Breast epithelium (tissue), 4 donors: ENCODE data around the gene KIF1A. TPM values are rescaled to one million over a fixed set of nuclear protein-coding genes. Genes with fewer than 3 reads are reported as not detected.
"Not testable (repeated sequence)": the region's sequence is repeated elsewhere in the genome, so short reads cannot be mapped to it uniquely, and the experiment has no call there.

Source experiments
- DNase-seq, 2 donors: peaks; one replicate each; pipeline ENCODE4 v3.0.0-alpha.2; 2019; ENCODE audit warnings: low spot score in 2 of 2
- H3K27ac ChIP-seq, 2 donors: fragments of 200-600 bp; sonication (generic) in 1 of 2; one replicate each; pipeline ENCODE4 v1.5.1; 2016 to 2019; ENCODE audit warnings: mild to moderate bottlenecking in 1 of 2
- H3K27me3 ChIP-seq, 2 donors: fragments of 200-600 bp; sonication (generic) in 1 of 2; one replicate each; pipeline versions ENCODE4 v1.5.1 to v1.6.0; 2017 to 2019; ENCODE audit warnings: control low read depth in 1 of 2, mild to moderate bottlenecking in 1 of 2
- H3K36me3 ChIP-seq: fragments of 200-600 bp; one replicate; pipeline ENCODE4 v1.5.1; 2019
- H3K4me1 ChIP-seq, 2 donors: fragments of 200-600 bp; sonication (generic); one replicate each; pipeline ENCODE4 v1.5.1; 2016 to 2019; ENCODE audit warnings: control low read depth in 1 of 2
- H3K4me3 ChIP-seq, 3 donors: fragments of 200-600 bp; sonication (generic); 1 replicate in 2 of 3; 2 replicates in 1 of 3; pipeline ENCODE4 v1.5.1; 2016 to 2019; ENCODE audit warnings: mild to moderate bottlenecking in 3 of 3, moderate library complexity in 2 of 3
- H3K9me3 ChIP-seq, 2 donors: fragments of 200-600 bp; sonication (generic) in 1 of 2; one replicate each; pipeline ENCODE4 v1.5.1; 2016 to 2019; ENCODE audit warnings: control low read depth in 1 of 2
- POLR2A ChIP-seq: fragments of 450-650 bp; IDR thresholded peaks from one replicate; pipeline ENCODE4 v1.6.1; 2016; ENCODE audit warnings: antibody characterized with exemption, mild to moderate bottlenecking, moderate library complexity
- POLR2AphosphoS5 ChIP-seq, 3 donors: sonication (generic); formaldehyde crosslinking; IDR thresholded peaks; one replicate each; pipeline ENCODE4 v1.6.1; 2017; ENCODE audit warnings: antibody characterized with exemption in 3 of 3
- intact Hi-C: fragments of 100-400 bp; cut with DNase I; formaldehyde crosslinking; loops from one replicate; pipeline ENCODE4 v1.15.1; 2023; ENCODE audit warnings: low total_unique reads
- total RNA-seq, 3 donors: library from RNA; depleted of rRNA; stranded (reverse); fragments of >200 nt; gene quantifications; one replicate each; pipeline ENCODE4 v1.1.0, GENCODE V29; 2016
- TF ChIP-seq, protein P1 (sequence below), 3 donors: fragments of 450-650 bp; IDR thresholded peaks; one replicate each; pipeline ENCODE4 v1.5.1; 2016 to 2017; ENCODE audit warnings: antibody characterized with exemption in 3 of 3, mild to moderate bottlenecking in 3 of 3, moderate library complexity in 3 of 3

The KIF1A gene
- total RNA-seq, 3 donors from 2014 or later, result under 0.01 to 0.29 TPM; not detected in 1

DNA sequence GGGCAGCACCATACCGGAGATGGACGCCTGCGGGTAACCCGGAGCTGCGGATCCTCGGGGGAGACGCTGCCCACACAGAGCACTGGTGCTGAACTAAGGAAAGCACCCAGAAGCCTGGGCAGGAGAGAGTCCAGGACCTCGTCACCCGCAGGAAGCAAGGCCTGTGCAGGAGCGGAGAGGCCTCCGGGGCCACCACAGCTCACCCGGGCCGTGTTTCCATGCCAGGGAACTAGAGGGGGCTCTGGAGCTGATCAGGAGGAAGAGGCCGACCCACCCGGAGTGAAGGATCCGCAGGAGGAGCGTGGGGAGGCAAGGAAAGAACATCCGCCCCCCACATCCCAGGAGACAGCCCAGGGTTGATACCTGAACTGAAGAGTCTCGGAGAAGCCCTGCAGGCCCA lies 141.1 kb downstream of the KIF1A start:
- intact Hi-C loops, H3K4me1 ChIP-seq, DNase-seq, H3K36me3 ChIP-seq, H3K27ac ChIP-seq, H3K27me3 ChIP-seq, H3K9me3 ChIP-seq, H3K4me3 ChIP-seq: not testable (repeated sequence)

DNA sequence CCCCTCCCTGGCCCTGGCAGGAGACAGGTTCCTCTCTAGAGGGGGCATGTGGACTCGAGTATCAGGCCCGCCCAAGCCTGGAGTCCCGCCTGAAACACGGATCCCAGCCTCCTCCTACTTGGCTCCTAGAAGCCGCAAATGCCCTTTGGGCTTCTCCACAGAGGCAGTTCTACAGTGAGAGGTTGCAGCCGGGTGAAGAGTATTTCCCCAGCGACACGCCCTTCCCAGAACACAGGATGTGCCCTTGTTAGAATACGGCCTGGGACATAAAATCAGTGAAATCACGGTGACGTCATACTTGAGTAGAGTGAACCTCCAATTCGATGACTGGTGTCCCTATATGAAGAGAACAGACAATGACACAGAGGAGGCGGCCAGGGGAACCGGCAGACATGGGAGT lies 142.0 kb downstream of the KIF1A start:
- intact Hi-C loops, H3K27me3 ChIP-seq, H3K27ac ChIP-seq, DNase-seq, H3K36me3 ChIP-seq, H3K4me1 ChIP-seq, H3K4me3 ChIP-seq, H3K9me3 ChIP-seq: not testable (repeated sequence)

DNA sequence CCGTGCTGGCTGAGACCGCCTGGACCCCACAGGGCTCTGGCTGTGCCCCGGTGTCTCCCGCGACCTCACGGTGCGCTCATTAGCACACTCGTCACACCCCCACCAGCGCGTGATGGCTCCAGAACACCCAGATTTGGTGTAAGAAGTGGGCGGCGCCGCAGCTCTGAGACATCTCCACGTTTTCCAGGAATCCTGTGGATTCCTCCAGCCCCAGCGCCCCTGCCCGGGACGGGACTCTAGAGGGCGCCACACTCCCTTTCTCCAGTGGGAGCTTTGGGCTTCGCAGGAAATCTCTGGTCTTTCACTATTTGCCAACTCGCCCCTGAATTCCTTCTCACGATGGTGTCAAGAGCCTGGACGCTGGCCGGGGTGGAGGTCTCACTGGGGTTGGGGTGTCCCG lies 144.7 kb downstream of the KIF1A start:
- DNase-seq, intact Hi-C loops, H3K27ac ChIP-seq, H3K9me3 ChIP-seq, H3K4me3 ChIP-seq, H3K36me3 ChIP-seq, H3K4me1 ChIP-seq: not testable (repeated sequence)
- H3K27me3 ChIP-seq, result peaks cover 0 to 20% of the 10 kb centered on the region in 2 donors

DNA sequence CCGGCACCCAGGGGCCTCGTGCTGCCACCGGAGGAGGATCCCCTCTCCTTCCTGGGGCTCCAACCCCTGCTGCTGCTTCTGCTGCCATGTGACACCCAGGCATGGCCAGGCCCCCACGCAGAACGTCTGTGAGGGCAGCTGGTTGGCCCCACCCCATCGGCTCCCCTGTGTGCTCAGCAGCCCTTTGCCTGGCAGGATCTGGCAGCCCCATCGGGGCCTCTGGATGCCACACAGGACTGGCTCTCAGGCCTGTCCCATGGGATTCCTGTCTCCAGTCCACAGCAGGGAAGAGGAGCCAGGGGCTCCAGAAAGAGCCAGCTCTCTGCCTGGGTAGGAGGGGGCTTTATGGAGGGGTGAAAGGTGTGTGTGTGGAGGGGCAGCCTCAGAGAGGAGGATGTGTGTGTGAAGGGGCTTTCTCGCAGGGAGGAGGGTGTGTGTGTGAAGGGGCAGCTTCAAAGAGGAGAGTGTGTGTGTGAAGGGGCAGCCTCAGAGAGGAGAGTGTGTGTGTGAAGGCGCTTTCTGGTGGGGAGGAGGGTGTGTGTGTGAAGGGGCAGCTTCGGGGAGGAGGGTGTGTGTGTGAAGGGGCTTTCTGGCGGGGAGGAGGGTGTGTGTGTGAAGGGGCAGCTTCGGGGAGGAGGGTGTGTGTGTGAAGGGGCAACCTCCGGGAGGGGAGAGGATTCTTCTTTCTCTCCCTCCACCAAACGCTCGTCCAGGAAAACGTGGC lies 145.4 kb downstream of the KIF1A start:
- H3K9me3 ChIP-seq, H3K27ac ChIP-seq, H3K36me3 ChIP-seq, intact Hi-C loops, DNase-seq, H3K4me3 ChIP-seq, H3K4me1 ChIP-seq: not testable (repeated sequence)
- H3K27me3 ChIP-seq, result peaks cover 0 to 20% of the 10 kb centered on the region in 2 donors

DNA sequence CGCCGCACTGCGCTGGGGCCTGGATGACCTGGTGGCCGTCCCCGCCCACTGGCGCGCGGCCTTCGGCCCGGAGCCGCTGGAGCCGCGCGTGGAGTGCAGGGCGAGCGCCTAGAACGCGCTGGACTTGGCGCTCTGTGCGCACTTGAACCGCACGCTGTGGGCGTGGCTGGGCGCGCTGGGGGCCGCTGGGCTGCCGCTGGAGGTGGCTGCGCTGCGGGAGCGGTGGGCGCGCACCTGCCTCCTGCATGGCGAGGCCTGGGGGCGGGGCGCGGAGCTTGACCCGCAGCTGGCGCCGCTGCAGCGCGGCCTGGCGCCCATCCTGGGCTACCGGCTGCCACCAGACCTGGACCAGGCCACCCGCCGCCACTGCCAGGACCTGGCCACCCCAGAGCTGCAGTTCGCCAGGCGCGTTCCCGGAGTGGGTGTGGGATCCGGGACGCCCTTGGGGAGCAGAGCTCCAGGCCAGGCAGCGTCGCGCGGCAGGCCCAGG lies 147.3 kb downstream of the KIF1A start:
- TF ChIP-seq, protein P1, sequence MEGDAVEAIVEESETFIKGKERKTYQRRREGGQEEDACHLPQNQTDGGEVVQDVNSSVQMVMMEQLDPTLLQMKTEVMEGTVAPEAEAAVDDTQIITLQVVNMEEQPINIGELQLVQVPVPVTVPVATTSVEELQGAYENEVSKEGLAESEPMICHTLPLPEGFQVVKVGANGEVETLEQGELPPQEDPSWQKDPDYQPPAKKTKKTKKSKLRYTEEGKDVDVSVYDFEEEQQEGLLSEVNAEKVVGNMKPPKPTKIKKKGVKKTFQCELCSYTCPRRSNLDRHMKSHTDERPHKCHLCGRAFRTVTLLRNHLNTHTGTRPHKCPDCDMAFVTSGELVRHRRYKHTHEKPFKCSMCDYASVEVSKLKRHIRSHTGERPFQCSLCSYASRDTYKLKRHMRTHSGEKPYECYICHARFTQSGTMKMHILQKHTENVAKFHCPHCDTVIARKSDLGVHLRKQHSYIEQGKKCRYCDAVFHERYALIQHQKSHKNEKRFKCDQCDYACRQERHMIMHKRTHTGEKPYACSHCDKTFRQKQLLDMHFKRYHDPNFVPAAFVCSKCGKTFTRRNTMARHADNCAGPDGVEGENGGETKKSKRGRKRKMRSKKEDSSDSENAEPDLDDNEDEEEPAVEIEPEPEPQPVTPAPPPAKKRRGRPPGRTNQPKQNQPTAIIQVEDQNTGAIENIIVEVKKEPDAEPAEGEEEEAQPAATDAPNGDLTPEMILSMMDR (IDR thresholded peaks at IDR 0.05), result no peak
- TF ChIP-seq POLR2A (no peak), POLR2AphosphoS5 (IDR thresholded peaks at IDR 0.05) (no peak)
- H3K27me3 ChIP-seq, result peaks cover 0 to 20% of the 10 kb centered on the region in 2 donors
- intact Hi-C loops, result no loop called here
- no peaks in the 10 kb centered on the region for H3K4me1 ChIP-seq
- no peak overlapping the region for H3K4me3 ChIP-seq
- DNase-seq, result no peak
- H3K9me3 ChIP-seq, result no peaks in the 10 kb centered on the region
- no peak overlapping the region for H3K27ac ChIP-seq
- no peaks in the 10 kb centered on the region for H3K36me3 ChIP-seq

DNA sequence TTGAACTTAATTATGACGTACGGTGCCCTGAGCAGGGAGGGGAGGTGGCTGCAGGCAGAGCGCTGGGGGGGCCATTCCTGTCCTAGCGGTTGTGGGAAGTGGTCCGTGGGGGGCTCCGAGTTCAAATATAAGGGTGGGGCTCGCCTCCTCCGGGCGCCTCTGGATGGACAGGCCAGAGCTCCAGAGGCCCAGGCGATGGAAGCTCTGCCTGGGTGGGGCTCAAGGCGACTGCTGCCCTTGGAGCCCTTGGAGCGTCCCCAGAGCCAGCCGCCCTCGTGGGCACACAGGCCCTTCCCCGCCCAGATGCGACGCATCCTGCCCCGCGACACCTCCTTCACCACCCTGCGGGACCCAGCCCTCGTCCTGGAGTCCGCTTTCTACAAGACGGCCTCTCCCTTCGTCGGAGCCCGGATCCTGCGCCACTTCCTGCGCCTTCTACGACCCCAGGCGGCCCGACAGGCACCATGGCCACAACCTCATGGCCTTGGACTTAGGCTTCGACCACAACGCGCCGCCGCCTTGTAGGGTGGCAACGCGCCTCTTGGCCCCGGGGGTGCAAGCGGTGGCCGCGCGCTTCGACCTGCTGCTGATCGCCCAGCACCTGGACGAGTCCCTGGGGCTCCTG lies 147.8 kb downstream of the KIF1A start:
- Histone ChIP-seq H3K27ac (no peak overlapping the region), H3K4me3 (no peak overlapping the region), H3K9me3 (no peaks in the 10 kb centered on the region), H3K4me1 (no peaks in the 10 kb centered on the region), H3K27me3 (peaks cover 0 to 20% of the 10 kb centered on the region in 2 donors), H3K36me3 (no peaks in the 10 kb centered on the region)
- TF ChIP-seq, protein P1 (IDR thresholded peaks at IDR 0.05), result no peak
- no peak for TF ChIP-seq POLR2A
- TF ChIP-seq POLR2AphosphoS5 (IDR thresholded peaks at IDR 0.05), result no peak
- intact Hi-C loops, result no loop called here
- DNase-seq, result no peak

DNA sequence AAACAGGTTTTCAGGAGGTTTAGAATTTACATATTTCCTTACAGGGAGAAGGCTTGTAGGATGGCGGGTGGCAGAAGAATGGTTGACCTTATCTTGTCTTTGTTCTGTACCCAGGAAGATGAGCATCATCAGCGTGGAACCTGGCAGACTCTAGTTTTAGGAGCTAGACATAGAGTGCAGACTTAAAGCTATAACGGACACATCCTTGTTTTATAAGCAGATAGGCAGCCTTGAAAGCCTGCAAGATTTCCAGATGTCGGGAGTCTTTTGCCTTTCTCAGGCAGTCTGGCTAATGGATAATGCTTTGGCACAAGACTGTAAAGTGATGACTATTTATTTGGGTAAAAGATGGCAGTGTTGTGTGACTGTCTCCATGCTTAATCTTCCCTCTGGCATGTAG lies 149.1 kb downstream of the KIF1A start:
- H3K36me3 ChIP-seq, result no peaks in the 10 kb centered on the region
- H3K4me1 ChIP-seq, result no peaks in the 10 kb centered on the region
- no peak for TF ChIP-seq POLR2A
- no peak for TF ChIP-seq POLR2AphosphoS5 (IDR thresholded peaks at IDR 0.05)
- TF ChIP-seq, protein P1 (IDR thresholded peaks at IDR 0.05), result no peak
- peaks cover 0 to 20% of the 10 kb centered on the region in 2 donors for H3K27me3 ChIP-seq
- no peaks in the 10 kb centered on the region for H3K9me3 ChIP-seq
- intact Hi-C loops, result no loop called here
- H3K27ac ChIP-seq, result no peak overlapping the region
- no peak for DNase-seq
- H3K4me3 ChIP-seq, result no peak overlapping the region
